Left ventricle myocardium inferior (tissue), 1 donor: ENCODE measurements around the gene ACVR1C. TPM values are rescaled to one million over a fixed set of nuclear protein-coding genes. Genes with fewer than 3 reads are reported as not detected.

Experiments used
- DNase-seq: peaks from one replicate; pipeline ENCODE4 v3.0.0-alpha.2; 2020
- H3K27ac ChIP-seq: fragments of 200-600 bp; replicated peaks from 2 replicates; pipeline ENCODE4 v1.8.0; 2021
- H3K27me3 ChIP-seq: fragments of 200-600 bp; 2 replicates; pipeline ENCODE4 v1.8.0; 2021; ENCODE audit warnings: low read depth
- H3K36me3 ChIP-seq: fragments of 200-600 bp; 2 replicates; pipeline ENCODE4 v1.8.0; 2021
- H3K4me1 ChIP-seq: fragments of 200-600 bp; 2 replicates; pipeline ENCODE4 v1.8.0; 2021
- H3K4me3 ChIP-seq: fragments of 200-600 bp; 2 replicates; pipeline ENCODE4 v1.8.0; 2021; ENCODE audit warnings: mild to moderate bottlenecking, moderate library complexity
- H3K9me3 ChIP-seq: fragments of 200-600 bp; replicated peaks from 2 replicates; pipeline ENCODE4 v1.8.0; 2021
- CTCF ChIP-seq: fragments of 200-600 bp; IDR thresholded peaks from 2 replicates; pipeline ENCODE4 v1.8.0; 2021; ENCODE audit warnings: antibody characterized with exemption, mild to moderate bottlenecking, borderline replicate concordance
- intact Hi-C: fragments of 100-400 bp; cut with micrococcal nuclease; formaldehyde crosslinking; loops from one replicate; pipeline ENCODE4 v1.11.0; 2022
- total RNA-seq: library from RNA; stranded (reverse); fragmentation: NEBNext Ultra II Directional; extraction: Animal tissue kit (Norgen Biotek cat#: 25700); gene quantifications from one replicate; pipeline ENCODE4 v1.2.1, GENCODE V29; 2021
- donor health status: DM: no; HTN: yes; CAD: no; lungs with severe emphysema.

ACVR1C gene
- total RNA-seq, 1 donor from 2014 or later = 0.36 TPM

- Histone ChIP-seq H3K9me3 (peaks cover 16% of the 10 kb centered on the region), H3K36me3 (no peaks in the 10 kb centered on the region), H3K4me1 (no peaks in the 10 kb centered on the region), H3K4me3 (no peak overlapping the region), H3K27ac (no peak overlapping the region), H3K27me3 (peaks cover 27% of the 10 kb centered on the region)
- no peak for DNase-seq
- TF ChIP-seq CTCF = no peak
- intact Hi-C loops = no loop called here
Measured at GRCh38 chr2:157508676-157509075, 120.0 kb downstream of the ACVR1C start.

DNA sequence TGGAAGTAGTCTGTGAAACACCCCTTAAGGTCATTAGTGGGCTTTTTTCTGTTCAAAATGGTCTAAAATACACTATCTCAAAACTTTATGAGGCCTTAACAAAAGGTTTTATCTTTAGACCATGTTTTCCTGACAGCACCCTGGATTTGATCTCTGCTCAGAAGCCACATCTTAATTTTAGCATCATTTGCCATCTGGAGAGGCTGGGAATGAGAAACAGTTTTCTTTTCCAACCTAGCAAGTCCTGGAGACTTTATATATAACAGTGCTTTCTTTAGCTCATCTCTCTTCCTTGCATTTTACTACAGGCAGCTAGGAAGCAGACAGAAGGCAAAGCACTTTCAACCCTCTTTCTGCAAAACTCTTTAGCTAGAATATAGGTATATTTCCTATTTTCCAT is 122.1 kb downstream of the ACVR1C start:
- Histone ChIP-seq H3K4me3 (no peak overlapping the region), H3K36me3 (no peaks in the 10 kb centered on the region), H3K27ac (no peak overlapping the region), H3K9me3 (peaks cover 16% of the 10 kb centered on the region), H3K4me1 (no peaks in the 10 kb centered on the region), H3K27me3 (peaks cover 21% of the 10 kb centered on the region)
- TF ChIP-seq CTCF = no peak
- DNase-seq = no peak
- intact Hi-C loops = no loop called here

- Histone ChIP-seq H3K9me3 (peaks cover 16% of the 10 kb centered on the region), H3K27ac (no peak overlapping the region), H3K36me3 (no peaks in the 10 kb centered on the region), H3K27me3 (peaks cover 19% of the 10 kb centered on the region), H3K4me1 (no peaks in the 10 kb centered on the region), H3K4me3 (no peak overlapping the region)
- no peak for TF ChIP-seq CTCF
- intact Hi-C loops = no loop called here
- no peak for DNase-seq
Measured at GRCh38 chr2:157504623-157505022, 124.0 kb downstream of the ACVR1C start.

- H3K4me1 ChIP-seq = no peaks in the 10 kb centered on the region
- no peaks in the 10 kb centered on the region for H3K36me3 ChIP-seq
- intact Hi-C loops = no loop called here
- no peak overlapping the region for H3K4me3 ChIP-seq
- TF ChIP-seq CTCF = no peak
- H3K27me3 ChIP-seq = peaks cover 8% of the 10 kb centered on the region
- DNase-seq = no peak
- no peak overlapping the region for H3K27ac ChIP-seq
- peaks cover 10% of the 10 kb centered on the region for H3K9me3 ChIP-seq
Measured at GRCh38 chr2:157501026-157501425, 127.6 kb downstream of the ACVR1C start.

DNA sequence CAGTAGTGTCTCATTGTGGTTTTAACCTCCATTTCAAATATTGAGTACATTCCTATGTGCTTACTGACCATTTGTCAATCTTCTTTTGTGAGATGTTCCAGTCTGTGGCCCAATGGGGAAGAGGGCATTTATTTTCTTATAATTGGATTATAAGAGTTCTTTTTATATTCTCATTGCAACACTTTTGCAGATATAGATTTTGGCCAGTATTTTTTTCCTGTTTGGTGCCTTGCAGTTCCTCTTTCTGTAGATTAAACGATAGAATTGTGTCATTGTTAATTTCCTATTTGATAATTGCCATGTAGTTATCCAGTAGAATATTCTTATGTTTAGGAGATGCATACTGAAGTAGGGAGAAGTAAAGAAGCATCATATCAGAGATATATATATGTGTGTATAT is 128.3 kb downstream of the ACVR1C start:
- peaks cover 3% of the 10 kb centered on the region for H3K9me3 ChIP-seq
- H3K27ac ChIP-seq = no peak overlapping the region
- no peaks in the 10 kb centered on the region for H3K4me1 ChIP-seq
- H3K4me3 ChIP-seq = no peak overlapping the region
- DNase-seq = no peak
- no peak for TF ChIP-seq CTCF
- no peaks in the 10 kb centered on the region for H3K36me3 ChIP-seq
- intact Hi-C loops = no loop called here
- peaks cover 8% of the 10 kb centered on the region for H3K27me3 ChIP-seq

GRCh38 chr2:157498483-157498882 is 130.2 kb downstream of the ACVR1C start:
- Histone ChIP-seq H3K27ac (no peak overlapping the region), H3K4me1 (no peaks in the 10 kb centered on the region), H3K27me3 (no peaks in the 10 kb centered on the region), H3K4me3 (no peak overlapping the region), H3K9me3 (no peaks in the 10 kb centered on the region), H3K36me3 (no peaks in the 10 kb centered on the region)
- DNase-seq = no peak
- intact Hi-C loops = loop anchor here (10.0 kb wide), 2 partner anchors 174 to 506 kb away; partner anchors contain the start of gene ERMN
- TF ChIP-seq CTCF = no peak
